GM12872 (cell line): Measurements from ENCODE around the gene INAFM2.
A peak's percentile ranks its signal among the peaks of the same experiment; 100 is the strongest.

ENCODE experiments used
- TF ChIP-seq, protein P1 (sequence below): IDR thresholded peaks from 3 replicates; pipeline ENCODE4 v1.5.1; 2011; ENCODE audit warnings: low read depth, mild to moderate bottlenecking, low read length, moderate library complexity; ENCODE audit not compliant: insufficient read depth

Gene INAFM2

DNA sequence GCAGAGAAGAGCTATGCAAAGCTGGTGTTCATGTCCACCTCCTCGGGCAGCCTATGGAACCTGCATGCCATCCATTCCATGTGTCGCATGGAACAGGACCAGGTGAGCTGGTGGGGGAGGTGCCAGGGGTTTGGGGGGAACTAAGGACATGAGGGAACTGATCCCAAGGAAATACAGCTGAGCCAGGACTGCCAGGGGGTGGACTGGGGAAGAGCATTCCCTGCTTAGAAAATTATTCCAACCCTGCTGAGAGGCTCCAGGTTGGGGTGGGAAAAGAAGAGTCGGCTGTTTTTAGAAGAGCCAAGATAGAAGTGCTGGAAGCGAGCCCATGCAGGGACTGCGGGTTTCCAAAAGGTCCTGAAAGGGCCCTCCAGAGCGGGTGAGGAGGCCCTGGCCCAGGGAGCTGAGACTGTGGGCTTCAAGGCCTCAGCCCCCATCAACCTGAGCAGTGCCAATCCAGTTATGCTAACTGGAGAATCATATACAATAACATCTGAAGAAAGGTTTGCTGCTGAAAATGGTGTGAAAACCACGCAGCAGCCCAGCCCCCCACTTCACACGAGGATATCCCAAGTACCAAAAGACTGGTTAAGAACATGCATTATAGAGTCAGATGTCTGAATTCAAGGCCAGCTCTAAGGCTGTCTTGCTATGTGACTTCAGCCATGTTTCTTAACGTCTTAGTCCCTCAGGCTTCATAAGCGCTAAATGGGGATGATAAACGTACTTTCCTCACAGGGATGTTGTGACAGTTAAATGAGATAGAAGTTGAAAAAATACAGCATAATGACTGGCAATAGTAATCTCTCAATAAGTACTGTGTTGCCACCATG, 42.3 kb downstream of the INAFM2 start:
- TF ChIP-seq, protein P1, sequence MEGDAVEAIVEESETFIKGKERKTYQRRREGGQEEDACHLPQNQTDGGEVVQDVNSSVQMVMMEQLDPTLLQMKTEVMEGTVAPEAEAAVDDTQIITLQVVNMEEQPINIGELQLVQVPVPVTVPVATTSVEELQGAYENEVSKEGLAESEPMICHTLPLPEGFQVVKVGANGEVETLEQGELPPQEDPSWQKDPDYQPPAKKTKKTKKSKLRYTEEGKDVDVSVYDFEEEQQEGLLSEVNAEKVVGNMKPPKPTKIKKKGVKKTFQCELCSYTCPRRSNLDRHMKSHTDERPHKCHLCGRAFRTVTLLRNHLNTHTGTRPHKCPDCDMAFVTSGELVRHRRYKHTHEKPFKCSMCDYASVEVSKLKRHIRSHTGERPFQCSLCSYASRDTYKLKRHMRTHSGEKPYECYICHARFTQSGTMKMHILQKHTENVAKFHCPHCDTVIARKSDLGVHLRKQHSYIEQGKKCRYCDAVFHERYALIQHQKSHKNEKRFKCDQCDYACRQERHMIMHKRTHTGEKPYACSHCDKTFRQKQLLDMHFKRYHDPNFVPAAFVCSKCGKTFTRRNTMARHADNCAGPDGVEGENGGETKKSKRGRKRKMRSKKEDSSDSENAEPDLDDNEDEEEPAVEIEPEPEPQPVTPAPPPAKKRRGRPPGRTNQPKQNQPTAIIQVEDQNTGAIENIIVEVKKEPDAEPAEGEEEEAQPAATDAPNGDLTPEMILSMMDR = no peak

DNA sequence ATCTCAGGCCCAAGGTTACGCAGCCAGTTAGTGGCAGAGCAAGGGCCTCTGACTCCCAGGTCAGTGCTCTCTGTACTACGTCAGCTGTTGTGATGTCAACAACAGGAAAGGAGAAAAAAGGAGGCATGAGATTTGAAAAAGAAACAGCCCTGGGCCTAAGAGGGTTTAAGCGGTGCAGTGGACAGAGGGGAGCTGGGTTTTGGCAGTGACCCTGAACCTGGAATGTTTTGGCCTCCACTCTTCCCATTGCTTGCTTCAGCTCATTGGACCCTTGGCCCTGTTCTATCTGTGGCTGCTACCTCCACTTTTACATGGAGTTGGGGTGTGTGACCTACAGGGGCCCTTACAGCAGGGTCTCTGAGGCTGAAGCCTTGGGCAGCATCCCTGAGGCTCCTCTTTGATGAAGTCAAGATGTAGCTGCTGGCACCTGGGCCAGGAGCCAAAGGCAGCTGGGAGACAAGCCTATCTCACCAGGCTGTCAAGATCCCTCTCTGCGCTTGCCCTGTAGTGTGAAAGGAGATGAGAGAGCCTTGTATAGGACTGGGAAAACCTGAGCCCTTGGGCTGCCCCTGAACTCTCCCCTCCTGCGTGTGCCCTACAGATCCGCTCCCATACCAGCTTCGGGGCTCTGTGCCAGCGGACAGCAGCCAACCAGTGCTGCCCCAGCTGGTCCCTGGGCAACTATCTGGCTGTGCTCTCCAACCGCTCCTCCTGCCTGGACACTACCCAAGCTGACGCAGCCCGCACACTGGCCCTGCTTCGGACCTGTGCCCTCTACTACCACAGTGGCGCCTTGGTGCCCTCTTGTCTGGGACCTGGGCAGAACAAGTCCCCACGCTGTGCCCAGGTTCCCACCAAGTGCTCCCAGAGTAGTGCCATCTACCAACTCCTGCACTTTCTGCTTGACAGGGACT, 43.2 kb downstream of the INAFM2 start:
- TF ChIP-seq, protein P1 = no peak

DNA sequence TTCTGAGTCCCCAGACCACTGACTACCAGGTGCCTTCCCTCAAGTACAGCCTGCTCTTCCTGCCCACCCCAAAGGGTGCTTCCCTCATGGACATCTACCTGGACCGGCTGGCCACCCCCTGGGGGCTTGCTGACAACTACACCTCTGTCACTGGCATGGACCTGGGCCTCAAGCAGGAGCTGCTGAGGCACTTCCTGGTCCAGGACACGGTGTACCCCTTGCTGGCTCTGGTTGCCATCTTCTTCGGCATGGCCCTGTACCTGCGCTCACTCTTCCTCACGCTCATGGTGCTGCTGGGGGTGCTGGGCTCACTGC, 43.8 kb downstream of the INAFM2 start:
- TF ChIP-seq, protein P1 = no peak

DNA sequence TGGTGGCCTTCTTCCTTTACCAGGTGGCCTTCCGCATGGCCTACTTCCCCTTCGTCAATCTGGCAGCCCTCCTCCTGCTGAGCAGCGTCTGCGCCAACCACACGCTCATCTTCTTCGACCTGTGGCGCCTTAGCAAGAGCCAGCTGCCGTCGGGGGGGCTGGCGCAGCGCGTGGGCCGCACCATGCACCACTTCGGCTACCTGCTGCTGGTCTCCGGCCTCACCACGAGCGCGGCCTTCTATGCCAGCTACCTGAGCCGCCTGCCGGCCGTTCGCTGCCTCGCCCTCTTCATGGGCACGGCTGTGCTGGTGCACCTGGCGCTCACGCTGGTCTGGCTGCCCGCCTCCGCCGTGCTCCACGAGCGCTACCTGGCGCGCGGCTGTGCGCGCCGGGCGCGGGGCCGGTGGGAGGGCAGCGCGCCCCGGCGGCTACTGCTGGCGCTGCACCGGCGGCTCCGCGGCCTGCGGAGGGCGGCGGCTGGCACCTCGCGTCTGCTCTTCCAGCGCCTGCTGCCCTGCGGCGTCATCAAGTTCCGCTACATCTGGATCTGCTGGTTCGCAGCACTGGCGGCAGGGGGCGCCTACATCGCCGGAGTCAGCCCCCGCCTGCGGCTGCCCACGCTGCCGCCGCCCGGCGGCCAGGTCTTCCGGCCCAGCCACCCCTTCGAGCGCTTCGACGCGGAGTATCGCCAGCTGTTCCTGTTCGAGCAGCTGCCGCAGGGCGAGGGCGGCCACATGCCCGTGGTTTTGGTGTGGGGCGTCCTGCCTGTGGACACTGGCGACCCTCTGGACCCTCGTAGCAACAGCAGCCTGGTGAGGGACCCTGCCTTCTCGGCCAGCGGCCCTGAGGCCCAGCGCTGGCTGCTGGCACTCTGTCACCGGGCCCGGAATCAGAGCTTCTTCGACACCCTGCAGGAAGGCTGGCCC, 44.5 kb downstream of the INAFM2 start:
- TF ChIP-seq, protein P1 = peak; percentile 82

DNA sequence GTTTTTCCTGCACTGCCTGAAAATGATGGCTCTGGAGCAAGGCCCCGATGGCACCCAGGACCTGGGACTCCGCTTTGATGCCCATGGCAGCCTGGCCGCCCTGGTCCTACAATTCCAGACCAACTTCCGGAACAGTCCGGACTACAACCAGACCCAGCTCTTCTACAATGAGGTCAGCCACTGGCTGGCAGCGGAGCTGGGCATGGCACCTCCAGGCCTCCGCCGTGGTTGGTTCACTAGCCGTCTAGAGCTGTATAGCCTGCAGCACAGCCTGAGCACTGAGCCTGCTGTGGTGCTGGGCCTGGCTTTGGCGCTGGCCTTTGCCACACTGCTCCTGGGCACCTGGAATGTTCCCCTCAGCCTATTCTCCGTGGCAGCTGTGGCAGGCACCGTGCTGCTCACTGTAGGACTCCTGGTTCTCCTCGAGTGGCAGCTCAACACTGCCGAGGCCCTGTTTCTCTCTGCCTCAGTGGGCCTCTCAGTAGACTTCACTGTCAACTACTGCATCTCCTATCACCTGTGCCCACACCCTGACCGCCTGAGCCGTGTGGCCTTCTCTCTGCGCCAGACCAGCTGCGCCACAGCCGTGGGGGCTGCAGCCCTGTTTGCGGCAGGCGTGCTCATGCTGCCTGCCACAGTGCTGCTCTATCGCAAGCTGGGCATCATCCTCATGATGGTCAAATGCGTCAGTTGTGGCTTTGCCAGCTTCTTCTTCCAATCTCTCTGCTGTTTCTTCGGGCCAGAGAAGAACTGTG, 45.4 kb downstream of the INAFM2 start:
- TF ChIP-seq, protein P1 = no peak

DNA sequence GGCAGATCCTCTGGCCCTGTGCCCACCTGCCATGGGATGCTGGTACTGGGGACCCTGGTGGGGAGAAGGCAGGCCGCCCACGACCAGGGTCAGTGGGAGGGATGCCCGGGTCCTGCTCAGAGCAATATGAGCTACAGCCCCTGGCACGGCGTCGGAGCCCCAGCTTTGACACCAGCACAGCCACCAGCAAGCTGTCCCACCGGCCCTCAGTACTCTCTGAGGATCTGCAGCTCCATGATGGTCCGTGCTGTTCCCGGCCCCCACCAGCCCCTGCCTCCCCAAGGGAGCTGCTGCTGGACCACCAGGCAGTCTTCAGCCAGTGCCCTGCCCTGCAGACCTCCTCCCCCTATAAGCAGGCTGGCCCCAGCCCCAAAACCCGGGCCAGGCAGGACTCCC, 46.0 kb downstream of the INAFM2 start:
- TF ChIP-seq, protein P1 = no peak
